Measurements from ENCODE around the gene ELAC2.

The ELAC2 gene

GRCh38 chr17:12998461-12998860, 19.4 kb downstream of the ELAC2 start:
- Histone ChIP-seq H3K27ac (ENCODE audit: low read depth, low read length) (no peak overlapping the region), H3K4ac (ENCODE audit: low read depth, low read length) (no peak overlapping the region), H3K4me1 (ENCODE audit: control insufficient read depth, low read depth, low read length) (no peaks in the 10 kb centered on the region), H3K4me3 (ENCODE audit: low read length) (no peak overlapping the region), H3K27me3 (ENCODE audit: insufficient read depth, low read length, poor library complexity) (no peaks in the 10 kb centered on the region), H2AK5ac (ENCODE audit: low read length) (no peak overlapping the region), H3K18ac (ENCODE audit: low read length) (no peak overlapping the region), H4K8ac (ENCODE audit: low read depth, low read length) (no peak overlapping the region), H4K5ac (ENCODE audit: low read length) (no peak overlapping the region), H3K36me3 (ENCODE audit: control insufficient read depth, insufficient read depth, low read length) (peaks cover 33% of the 10 kb centered on the region), H3K79me1 (ENCODE audit: low read length) (peaks cover 4% of the 10 kb centered on the region), H2BK120ac (ENCODE audit: low read depth, low read length) (no peak overlapping the region), H3K56ac (ENCODE audit: low read length) (no peak overlapping the region), H2BK5ac (ENCODE audit: low read length) (no peak overlapping the region), H2BK15ac (replicated peaks; ENCODE audit: low read depth) (no peak overlapping the region), H3K4me2 (ENCODE audit: low read length) (no peak overlapping the region), H3K79me2 (ENCODE audit: control insufficient read depth, insufficient read depth, low read length) (no peaks in the 10 kb centered on the region), H3K9ac (ENCODE audit: low read length) (no peak overlapping the region), H3K23ac (ENCODE audit: low read length) (no peak overlapping the region)
- no peak for DNase-seq
- WGBS (ENCODE audit: extremely low coverage, insufficient coverage, low lambda C conversion rate): no CpG with 5 or more reads among the region's 8 CpGs

- Histone ChIP-seq H2BK5ac (ENCODE audit: low read length) (no peak overlapping the region), H3K18ac (ENCODE audit: low read length) (no peak overlapping the region), H3K23ac (ENCODE audit: low read length) (no peak overlapping the region), H3K9ac (ENCODE audit: low read length) (no peak overlapping the region), H3K27ac (ENCODE audit: low read depth, low read length) (no peak overlapping the region), H3K36me3 (ENCODE audit: control insufficient read depth, insufficient read depth, low read length) (peaks cover 35% of the 10 kb centered on the region), H3K79me1 (ENCODE audit: low read length) (peaks cover under 1% of the 10 kb centered on the region), H2AK5ac (ENCODE audit: low read length) (no peak overlapping the region), H3K4me1 (ENCODE audit: control insufficient read depth, low read depth, low read length) (no peaks in the 10 kb centered on the region), H2BK15ac (replicated peaks; ENCODE audit: low read depth) (no peak overlapping the region), H3K4ac (ENCODE audit: low read depth, low read length) (no peak overlapping the region), H4K8ac (ENCODE audit: low read depth, low read length) (no peak overlapping the region), H3K4me3 (ENCODE audit: low read length) (no peak overlapping the region), H3K4me2 (ENCODE audit: low read length) (no peak overlapping the region), H2BK120ac (ENCODE audit: low read depth, low read length) (no peak overlapping the region), H4K5ac (ENCODE audit: low read length) (no peak overlapping the region), H3K56ac (ENCODE audit: low read length) (no peak overlapping the region), H3K27me3 (ENCODE audit: insufficient read depth, low read length, poor library complexity) (no peaks in the 10 kb centered on the region), H3K79me2 (ENCODE audit: control insufficient read depth, insufficient read depth, low read length) (no peaks in the 10 kb centered on the region)
- no peak for DNase-seq
- WGBS (ENCODE audit: extremely low coverage, insufficient coverage, low lambda C conversion rate): no CpG with 5 or more reads among the region's 5 CpGs
These were observed 20.9 kb downstream of the ELAC2 start for GRCh38 chr17:12996941-12997340.

- Histone ChIP-seq H3K18ac (ENCODE audit: low read length) (no peak overlapping the region), H3K27ac (ENCODE audit: low read depth, low read length) (no peak overlapping the region), H2BK120ac (ENCODE audit: low read depth, low read length) (no peak overlapping the region), H3K23ac (ENCODE audit: low read length) (no peak overlapping the region), H3K4me3 (ENCODE audit: low read length) (no peak overlapping the region), H2AK5ac (ENCODE audit: low read length) (no peak overlapping the region), H3K9ac (ENCODE audit: low read length) (no peak overlapping the region), H4K8ac (ENCODE audit: low read depth, low read length) (no peak overlapping the region), H3K36me3 (ENCODE audit: control insufficient read depth, insufficient read depth, low read length) (peaks cover 37% of the 10 kb centered on the region), H3K79me1 (ENCODE audit: low read length) (no peaks in the 10 kb centered on the region), H3K27me3 (ENCODE audit: insufficient read depth, low read length, poor library complexity) (no peaks in the 10 kb centered on the region), H2BK15ac (replicated peaks; ENCODE audit: low read depth) (no peak overlapping the region), H3K79me2 (ENCODE audit: control insufficient read depth, insufficient read depth, low read length) (no peaks in the 10 kb centered on the region), H3K4me1 (ENCODE audit: control insufficient read depth, low read depth, low read length) (no peaks in the 10 kb centered on the region), H3K4ac (ENCODE audit: low read depth, low read length) (no peak overlapping the region), H4K5ac (ENCODE audit: low read length) (no peak overlapping the region), H2BK5ac (ENCODE audit: low read length) (no peak overlapping the region), H3K56ac (ENCODE audit: low read length) (no peak overlapping the region), H3K4me2 (ENCODE audit: low read length) (no peak overlapping the region)
- WGBS (ENCODE audit: extremely low coverage, insufficient coverage, low lambda C conversion rate): no CpG with 5 or more reads among the region's 10 CpGs
- DNase-seq: no peak
These were observed 21.5 kb downstream of the ELAC2 start for GRCh38 chr17:12996357-12996756.

- Histone ChIP-seq H3K79me2 (ENCODE audit: control insufficient read depth, insufficient read depth, low read length) (no peaks in the 10 kb centered on the region), H3K27ac (ENCODE audit: low read depth, low read length) (no peak overlapping the region), H3K56ac (ENCODE audit: low read length) (no peak overlapping the region), H2BK15ac (replicated peaks; ENCODE audit: low read depth) (no peak overlapping the region), H2BK120ac (ENCODE audit: low read depth, low read length) (no peak overlapping the region), H3K23ac (ENCODE audit: low read length) (no peak overlapping the region), H3K18ac (ENCODE audit: low read length) (no peak overlapping the region), H3K4me2 (ENCODE audit: low read length) (no peak overlapping the region), H3K79me1 (ENCODE audit: low read length) (no peaks in the 10 kb centered on the region), H2AK5ac (ENCODE audit: low read length) (no peak overlapping the region), H3K4me1 (ENCODE audit: control insufficient read depth, low read depth, low read length) (no peaks in the 10 kb centered on the region), H3K4ac (ENCODE audit: low read depth, low read length) (no peak overlapping the region), H3K27me3 (ENCODE audit: insufficient read depth, low read length, poor library complexity) (no peaks in the 10 kb centered on the region), H4K5ac (ENCODE audit: low read length) (no peak overlapping the region), H3K4me3 (ENCODE audit: low read length) (no peak overlapping the region), H2BK5ac (ENCODE audit: low read length) (no peak overlapping the region), H3K9ac (ENCODE audit: low read length) (no peak overlapping the region), H4K8ac (ENCODE audit: low read depth, low read length) (no peak overlapping the region), H3K36me3 (ENCODE audit: control insufficient read depth, insufficient read depth, low read length) (peaks cover 39% of the 10 kb centered on the region)
- no peak for DNase-seq
- WGBS (ENCODE audit: extremely low coverage, insufficient coverage, low lambda C conversion rate): no CpG with 5 or more reads among the region's 19 CpGs
These were observed 21.9 kb downstream of the ELAC2 start for GRCh38 chr17:12995896-12996295.

- H3K79me1 ChIP-seq (ENCODE audit: low read length): no peaks in the 10 kb centered on the region
- no peaks in the 10 kb centered on the region for H3K79me2 ChIP-seq (ENCODE audit: control insufficient read depth, insufficient read depth, low read length)
- H3K27ac ChIP-seq (ENCODE audit: low read depth, low read length): no peak overlapping the region
- peaks cover 42% of the 10 kb centered on the region for H3K36me3 ChIP-seq (ENCODE audit: control insufficient read depth, insufficient read depth, low read length)
- H3K9ac ChIP-seq (ENCODE audit: low read length): no peak overlapping the region
- H3K23ac ChIP-seq (ENCODE audit: low read length): no peak overlapping the region
- no peak overlapping the region for H4K8ac ChIP-seq (ENCODE audit: low read depth, low read length)
- H3K56ac ChIP-seq (ENCODE audit: low read length): no peak overlapping the region
- H3K27me3 ChIP-seq (ENCODE audit: insufficient read depth, low read length, poor library complexity): no peaks in the 10 kb centered on the region
- no peak overlapping the region for H2BK5ac ChIP-seq (ENCODE audit: low read length)
- no peak for DNase-seq
- H3K18ac ChIP-seq (ENCODE audit: low read length): no peak overlapping the region
- H3K4me2 ChIP-seq (ENCODE audit: low read length): no peak overlapping the region
- no peak overlapping the region for H4K5ac ChIP-seq (ENCODE audit: low read length)
- no CpG with 5 or more reads among the region's 11 CpGs for WGBS (ENCODE audit: extremely low coverage, insufficient coverage, low lambda C conversion rate)
- no peak overlapping the region for H2BK120ac ChIP-seq (ENCODE audit: low read depth, low read length)
- no peak overlapping the region for H3K4ac ChIP-seq (ENCODE audit: low read depth, low read length)
- H3K4me3 ChIP-seq (ENCODE audit: low read length): no peak overlapping the region
- no peak overlapping the region for H2AK5ac ChIP-seq (ENCODE audit: low read length)
- no peaks in the 10 kb centered on the region for H3K4me1 ChIP-seq (ENCODE audit: control insufficient read depth, low read depth, low read length)
- no peak overlapping the region for H2BK15ac ChIP-seq (replicated peaks; ENCODE audit: low read depth)
These were observed 22.5 kb downstream of the ELAC2 start for GRCh38 chr17:12995106-12995895.

Data from mesendoderm (in vitro differentiated cells).